HCT116 (cell line): ENCODE results near the gene OR6B1. TPM values are rescaled to one million over a fixed set of nuclear protein-coding genes. Genes with fewer than 3 reads are reported as not detected.

Experiments used
- ATAC-seq: fragments of 200-7000 bp; cut with Tn5 transposase; 2 replicates; pipeline ENCODE4 v1.9.1; 2020; ENCODE audit warnings: mild to moderate bottlenecking, moderate library complexity
- BruUV-seq: library from RNA; stranded (reverse); fragments of 400-500 nt; replicated peaks from 2 replicates; lab custom pipeline; 2021; lab: Mats Ljungman, UMichigan
- CTCF ChIA-PET: fragments of 300-600 bp; sonication (Branson Sonifier 250); formaldehyde crosslinking; loops from one replicate; lab custom pipeline; 2021; ENCODE audit warnings: antibody characterized with exemption; lab: Charles Lee
- POLR2A ChIA-PET: fragments of 300-600, 350-600 bp; sonication (Branson Sonifier 250); formaldehyde crosslinking; loops from one replicate; lab custom pipeline; 2021; ENCODE audit warnings: antibody characterized with exemption; lab: Charles Lee
- RAD21 ChIA-PET, 2 experiments: fragments of 300-600 bp; sonication (Branson Sonifier 250); formaldehyde crosslinking; loops; one replicate each; lab custom pipeline; 2023; ENCODE audit warnings: low total read pairs in 2 of 2; ENCODE audit not compliant: uncharacterized antibody in 2 of 2, unreplicated experiment in 2 of 2, low non-redundant PET in 1 of 2; lab: Charles Lee
- DNase-seq: peaks from one replicate; pipeline ENCODE4 v3.0.0-alpha.2; 2010; ENCODE audit warnings: low read depth, low spot score
- H2AFZ ChIP-seq: fragments of 200-600 bp; shearing (Covaris generic), sonication (generic); 2 replicates; pipeline ENCODE4 v1.6.1; 2017; ENCODE audit warnings: low read depth, mixed run types, mixed read lengths, antibody characterized with exemption, low read length; ENCODE audit not compliant: poor library complexity, severe bottlenecking
- H3K27ac ChIP-seq: 2 replicates; pipeline ENCODE4 v1.5.1; 2012; ENCODE audit warnings: low read depth, low read length
- H3K27me3 ChIP-seq: fragments of 200-600 bp; sonication (generic); 2 replicates; pipeline ENCODE4 v1.6.1; 2016; ENCODE audit warnings: mixed run types, low read length, mixed read lengths; ENCODE audit not compliant: insufficient read depth
- H3K36me3 ChIP-seq, 2 experiments: fragments of 200-500 bp in 1 of 2; fragments of 200-600 bp in 1 of 2; sonication (Bioruptor generic) in 1 of 2; sonication (generic) in 1 of 2; 2 replicates each; pipeline versions ENCODE4 v1.5.1 to v1.6.1; 2014 to 2016; ENCODE audit warnings: low read length in 2 of 2, inconsistent platforms in 1 of 2, mixed read lengths in 1 of 2, mixed run types in 1 of 2; ENCODE audit not compliant: insufficient read depth in 2 of 2, control insufficient read depth in 1 of 2
- H3K4me1 ChIP-seq, 2 experiments: fragments of 200-600 bp in 1 of 2; sonication (generic) in 1 of 2; 2 replicates each; pipeline versions ENCODE4 v1.5.1 to v1.6.1; 2012 to 2017; ENCODE audit warnings: low read length in 2 of 2, inconsistent platforms in 1 of 2, mild to moderate bottlenecking in 1 of 2, mixed read lengths in 1 of 2, mixed run types in 1 of 2, moderate library complexity in 1 of 2; ENCODE audit not compliant: insufficient read depth in 2 of 2, control insufficient read depth in 1 of 2
- H3K4me2 ChIP-seq: fragments of 200-600 bp; sonication (generic); 2 replicates; pipeline ENCODE4 v1.6.1; 2017; ENCODE audit warnings: mixed run types, low read length, mixed read lengths
- H3K4me3 ChIP-seq, 2 experiments: fragments of 200-600 bp in 1 of 2; sonication (generic) in 1 of 2; replicated peaks in 1 of 2; 2 replicates each; pipeline ENCODE4 v1.5.1; 2011 to 2016; ENCODE audit warnings: low read length in 2 of 2, control low read depth in 1 of 2, low read depth in 1 of 2, mild to moderate bottlenecking in 1 of 2, mixed read lengths in 1 of 2, mixed run types in 1 of 2
- H3K79me2 ChIP-seq: fragments of 200-600 bp; sonication (generic); 2 replicates; pipeline ENCODE4 v1.6.1; 2017; ENCODE audit warnings: mild to moderate bottlenecking, mixed run types, low read length, moderate library complexity, mixed read lengths; ENCODE audit not compliant: insufficient read depth
- H3K9ac ChIP-seq: fragments of 200-600 bp; sonication (generic); 2 replicates; pipeline ENCODE4 v1.6.1; 2016; ENCODE audit warnings: low read length, mixed read lengths
- H3K9me2 ChIP-seq: fragments of 200-600 bp; sonication (generic), shearing (Covaris generic); 2 replicates; pipeline ENCODE4 v1.6.1; 2017; ENCODE audit warnings: mixed run types, mild to moderate bottlenecking, moderate library complexity; ENCODE audit not compliant: insufficient read depth
- H3K9me3 ChIP-seq, 2 experiments: fragments of 200-500 bp in 1 of 2; fragments of 200-600 bp in 1 of 2; sonication (Bioruptor generic) in 1 of 2; sonication (generic) in 1 of 2; 2 replicates each; pipeline ENCODE4 v1.6.1; 2014 to 2017; ENCODE audit warnings: low read length in 2 of 2, mixed read lengths in 2 of 2, inconsistent platforms in 1 of 2, low read depth in 1 of 2, mild to moderate bottlenecking in 1 of 2, mixed run types in 1 of 2, moderate library complexity in 1 of 2; ENCODE audit not compliant: control insufficient read depth in 1 of 2, insufficient read depth in 1 of 2
- H4K20me1 ChIP-seq: fragments of 200-600 bp; sonication (generic), shearing (Covaris generic); 2 replicates; pipeline ENCODE4 v1.6.1; 2017; ENCODE audit warnings: mixed run types, mild to moderate bottlenecking, moderate library complexity; ENCODE audit not compliant: insufficient read depth
- CBX3 ChIP-seq: IDR thresholded peaks from 2 replicates; pipeline ENCODE4 v1.6.1; 2012; ENCODE audit warnings: low read depth
- CEBPB ChIP-seq: IDR thresholded peaks from 2 replicates; pipeline ENCODE4 v1.6.1; 2012; ENCODE audit warnings: low read depth
- EGR1 ChIP-seq: IDR thresholded peaks from 2 replicates; pipeline ENCODE4 v1.6.1; 2012; ENCODE audit warnings: low read depth
- EZH2 ChIP-seq: fragments of 200-600 bp; sonication (generic); IDR thresholded peaks from 2 replicates; pipeline ENCODE4 v1.6.1; 2017; ENCODE audit warnings: antibody characterized with exemption, mixed run types
- EZH2phosphoT487 ChIP-seq: fragments of 200-600 bp; IDR thresholded peaks from 2 replicates; pipeline ENCODE4 v1.6.1; 2018; ENCODE audit warnings: antibody characterized with exemption, borderline replicate concordance
- FOSL1 ChIP-seq: IDR thresholded peaks from 2 replicates; pipeline ENCODE4 v1.6.1; 2012; ENCODE audit warnings: low read depth
- POLR2AphosphoS5 ChIP-seq: IDR thresholded peaks from 2 replicates; pipeline ENCODE4 v1.6.1; 2011; ENCODE audit warnings: mild to moderate bottlenecking, low read depth, low read length, moderate library complexity
- SP1 ChIP-seq: IDR thresholded peaks from 2 replicates; pipeline ENCODE4 v1.6.1; 2012; ENCODE audit warnings: low read depth
- SRF ChIP-seq: IDR thresholded peaks from 2 replicates; pipeline ENCODE4 v1.6.1; 2012; ENCODE audit warnings: low read depth
- TCF7L2 ChIP-seq: IDR thresholded peaks from 2 replicates; pipeline ENCODE4 v1.7.0; 2011; ENCODE audit warnings: borderline replicate concordance, inconsistent platforms; ENCODE audit not compliant: insufficient read depth, insufficient read length; ENCODE audit errors: extremely low read depth
- YY1 ChIP-seq: IDR thresholded peaks from 2 replicates; pipeline ENCODE4 v1.6.1; 2011; ENCODE audit warnings: low read length, low read depth, moderate library complexity, mild to moderate bottlenecking; ENCODE audit not compliant: insufficient replicate concordance; ENCODE audit errors: extremely low read depth
- ZFX ChIP-seq: fragments of 450-650 bp; IDR thresholded peaks from 2 replicates; pipeline ENCODE4 v1.6.1; 2017
- intact Hi-C: fragments of 100-400 bp; cut with micrococcal nuclease; formaldehyde crosslinking; loops from 2 replicates; pipeline ENCODE4 v1.10.0; 2022
- total RNA-seq: library from RNA; stranded (reverse); gene quantifications from one replicate; pipeline ENCODE4 v1.2.1, GENCODE V29; 2021; ENCODE audit not compliant: unreplicated experiment
- TF ChIP-seq, protein P1 (sequence below): IDR thresholded peaks from 2 replicates; pipeline ENCODE4 v1.6.1; 2012
- TF ChIP-seq, protein P2 (sequence below), 3 experiments: fragments of 200-600 bp in 1 of 3; sonication (generic) in 1 of 3; IDR thresholded peaks in 2 of 3; conservative IDR thresholded peaks in 1 of 3; 2 replicates each; pipeline ENCODE4 v1.5.1; 2012 to 2017; ENCODE audit warnings: low read depth in 2 of 3, low read length in 2 of 3, antibody characterized with exemption in 1 of 3, borderline replicate concordance in 1 of 3, control low read depth in 1 of 3, mild to moderate bottlenecking in 1 of 3, mixed read lengths in 1 of 3, mixed run types in 1 of 3, moderate library complexity in 1 of 3; ENCODE audit not compliant: insufficient read depth in 1 of 3
- TF ChIP-seq, protein P3 (sequence below): IDR thresholded peaks from 2 replicates; pipeline ENCODE4 v1.6.1; 2011; ENCODE audit warnings: mild to moderate bottlenecking, low read length, moderate library complexity; ENCODE audit not compliant: insufficient replicate concordance; ENCODE audit errors: extremely low read depth
- TF ChIP-seq, protein P4 (sequence below): IDR thresholded peaks from 2 replicates; pipeline ENCODE4 v1.6.1; 2012; ENCODE audit warnings: low read depth
- TF ChIP-seq, protein P5 (sequence below): IDR thresholded peaks from 2 replicates; pipeline ENCODE4 v1.6.1; 2012

The OR6B1 gene
- total RNA-seq, 1 experiment from 2014 or later, result not detected

DNA sequence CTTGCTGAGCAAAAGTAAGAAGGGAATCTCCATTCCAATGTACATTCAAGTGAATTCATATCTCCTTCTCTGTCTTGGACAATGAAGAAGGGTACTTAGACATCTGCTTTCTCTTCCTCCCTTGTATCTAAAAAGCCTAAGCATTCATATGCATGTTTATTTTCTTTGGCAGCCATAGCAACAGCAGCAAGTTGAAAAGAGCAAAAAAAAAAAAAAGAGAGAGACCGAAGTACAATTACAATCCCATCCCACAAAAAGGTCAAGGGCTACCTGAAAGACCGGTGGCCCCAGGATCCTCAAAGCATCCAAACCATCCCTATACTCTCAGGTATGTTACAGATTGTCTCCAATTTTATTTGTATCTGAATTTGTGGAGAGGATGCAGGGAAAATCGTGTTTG, 41.3 kb upstream of the OR6B1 start:
- H3K4me1 ChIP-seq, result no peaks in the 10 kb centered on the region
- no peak for DNase-seq
- intact Hi-C loops, result no loop called here
- no peaks in the 10 kb centered on the region for H3K27me3 ChIP-seq
- ChIA-PET POLR2A (no interaction called here), RAD21 (no interaction called here), CTCF (no interaction called here)
- H3K9me2 ChIP-seq, result no peaks in the 10 kb centered on the region
- H2AFZ ChIP-seq, result no peak overlapping the region
- no peak for ATAC-seq
- no peak overlapping the region for H3K9ac ChIP-seq
- no peaks in the 10 kb centered on the region for H4K20me1 ChIP-seq
- no peak overlapping the region for H3K4me2 ChIP-seq
- H3K36me3 ChIP-seq, result no peaks in the 10 kb centered on the region
- no peaks in the 10 kb centered on the region for H3K9me3 ChIP-seq
- H3K4me3 ChIP-seq, result no peak overlapping the region
- H3K79me2 ChIP-seq, result no peaks in the 10 kb centered on the region
- BruUV-seq, result no TSS peak
- TF ChIP-seq, protein P1, sequence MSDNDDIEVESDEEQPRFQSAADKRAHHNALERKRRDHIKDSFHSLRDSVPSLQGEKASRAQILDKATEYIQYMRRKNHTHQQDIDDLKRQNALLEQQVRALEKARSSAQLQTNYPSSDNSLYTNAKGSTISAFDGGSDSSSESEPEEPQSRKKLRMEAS, result no peak
- TF ChIP-seq POLR2AphosphoS5, result no peak
- no peak for TF ChIP-seq EZH2
- TF ChIP-seq, protein P2, sequence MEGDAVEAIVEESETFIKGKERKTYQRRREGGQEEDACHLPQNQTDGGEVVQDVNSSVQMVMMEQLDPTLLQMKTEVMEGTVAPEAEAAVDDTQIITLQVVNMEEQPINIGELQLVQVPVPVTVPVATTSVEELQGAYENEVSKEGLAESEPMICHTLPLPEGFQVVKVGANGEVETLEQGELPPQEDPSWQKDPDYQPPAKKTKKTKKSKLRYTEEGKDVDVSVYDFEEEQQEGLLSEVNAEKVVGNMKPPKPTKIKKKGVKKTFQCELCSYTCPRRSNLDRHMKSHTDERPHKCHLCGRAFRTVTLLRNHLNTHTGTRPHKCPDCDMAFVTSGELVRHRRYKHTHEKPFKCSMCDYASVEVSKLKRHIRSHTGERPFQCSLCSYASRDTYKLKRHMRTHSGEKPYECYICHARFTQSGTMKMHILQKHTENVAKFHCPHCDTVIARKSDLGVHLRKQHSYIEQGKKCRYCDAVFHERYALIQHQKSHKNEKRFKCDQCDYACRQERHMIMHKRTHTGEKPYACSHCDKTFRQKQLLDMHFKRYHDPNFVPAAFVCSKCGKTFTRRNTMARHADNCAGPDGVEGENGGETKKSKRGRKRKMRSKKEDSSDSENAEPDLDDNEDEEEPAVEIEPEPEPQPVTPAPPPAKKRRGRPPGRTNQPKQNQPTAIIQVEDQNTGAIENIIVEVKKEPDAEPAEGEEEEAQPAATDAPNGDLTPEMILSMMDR (IDR thresholded peaks at IDR 0.05 in 2 of 3, conservative IDR thresholded peaks at IDR 0.05 in 1 of 3; ENCODE audit: borderline replicate concordance in 1 of 3, insufficient read depth in 1 of 3, low read depth in 2 of 3, low read length in 2 of 3), result no peak
- no peak for TF ChIP-seq SP1
- TF ChIP-seq EGR1, result no peak
- TF ChIP-seq FOSL1, result no peak
- TF ChIP-seq, protein P3, sequence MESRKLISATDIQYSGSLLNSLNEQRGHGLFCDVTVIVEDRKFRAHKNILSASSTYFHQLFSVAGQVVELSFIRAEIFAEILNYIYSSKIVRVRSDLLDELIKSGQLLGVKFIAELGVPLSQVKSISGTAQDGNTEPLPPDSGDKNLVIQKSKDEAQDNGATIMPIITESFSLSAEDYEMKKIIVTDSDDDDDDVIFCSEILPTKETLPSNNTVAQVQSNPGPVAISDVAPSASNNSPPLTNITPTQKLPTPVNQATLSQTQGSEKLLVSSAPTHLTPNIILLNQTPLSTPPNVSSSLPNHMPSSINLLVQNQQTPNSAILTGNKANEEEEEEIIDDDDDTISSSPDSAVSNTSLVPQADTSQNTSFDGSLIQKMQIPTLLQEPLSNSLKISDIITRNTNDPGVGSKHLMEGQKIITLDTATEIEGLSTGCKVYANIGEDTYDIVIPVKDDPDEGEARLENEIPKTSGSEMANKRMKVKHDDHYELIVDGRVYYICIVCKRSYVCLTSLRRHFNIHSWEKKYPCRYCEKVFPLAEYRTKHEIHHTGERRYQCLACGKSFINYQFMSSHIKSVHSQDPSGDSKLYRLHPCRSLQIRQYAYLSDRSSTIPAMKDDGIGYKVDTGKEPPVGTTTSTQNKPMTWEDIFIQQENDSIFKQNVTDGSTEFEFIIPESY, result no peak
- no peak for TF ChIP-seq SRF
- no peak for TF ChIP-seq CEBPB
- TF ChIP-seq EZH2phosphoT487, result no peak
- TF ChIP-seq ZFX, result no peak
- TF ChIP-seq, protein P4, sequence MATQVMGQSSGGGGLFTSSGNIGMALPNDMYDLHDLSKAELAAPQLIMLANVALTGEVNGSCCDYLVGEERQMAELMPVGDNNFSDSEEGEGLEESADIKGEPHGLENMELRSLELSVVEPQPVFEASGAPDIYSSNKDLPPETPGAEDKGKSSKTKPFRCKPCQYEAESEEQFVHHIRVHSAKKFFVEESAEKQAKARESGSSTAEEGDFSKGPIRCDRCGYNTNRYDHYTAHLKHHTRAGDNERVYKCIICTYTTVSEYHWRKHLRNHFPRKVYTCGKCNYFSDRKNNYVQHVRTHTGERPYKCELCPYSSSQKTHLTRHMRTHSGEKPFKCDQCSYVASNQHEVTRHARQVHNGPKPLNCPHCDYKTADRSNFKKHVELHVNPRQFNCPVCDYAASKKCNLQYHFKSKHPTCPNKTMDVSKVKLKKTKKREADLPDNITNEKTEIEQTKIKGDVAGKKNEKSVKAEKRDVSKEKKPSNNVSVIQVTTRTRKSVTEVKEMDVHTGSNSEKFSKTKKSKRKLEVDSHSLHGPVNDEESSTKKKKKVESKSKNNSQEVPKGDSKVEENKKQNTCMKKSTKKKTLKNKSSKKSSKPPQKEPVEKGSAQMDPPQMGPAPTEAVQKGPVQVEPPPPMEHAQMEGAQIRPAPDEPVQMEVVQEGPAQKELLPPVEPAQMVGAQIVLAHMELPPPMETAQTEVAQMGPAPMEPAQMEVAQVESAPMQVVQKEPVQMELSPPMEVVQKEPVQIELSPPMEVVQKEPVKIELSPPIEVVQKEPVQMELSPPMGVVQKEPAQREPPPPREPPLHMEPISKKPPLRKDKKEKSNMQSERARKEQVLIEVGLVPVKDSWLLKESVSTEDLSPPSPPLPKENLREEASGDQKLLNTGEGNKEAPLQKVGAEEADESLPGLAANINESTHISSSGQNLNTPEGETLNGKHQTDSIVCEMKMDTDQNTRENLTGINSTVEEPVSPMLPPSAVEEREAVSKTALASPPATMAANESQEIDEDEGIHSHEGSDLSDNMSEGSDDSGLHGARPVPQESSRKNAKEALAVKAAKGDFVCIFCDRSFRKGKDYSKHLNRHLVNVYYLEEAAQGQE, result no peak
- no peak for TF ChIP-seq TCF7L2
- TF ChIP-seq, protein P5, sequence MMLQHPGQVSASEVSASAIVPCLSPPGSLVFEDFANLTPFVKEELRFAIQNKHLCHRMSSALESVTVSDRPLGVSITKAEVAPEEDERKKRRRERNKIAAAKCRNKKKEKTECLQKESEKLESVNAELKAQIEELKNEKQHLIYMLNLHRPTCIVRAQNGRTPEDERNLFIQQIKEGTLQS, result no peak
- TF ChIP-seq CBX3, result no peak
- no peak for TF ChIP-seq YY1
- no peak overlapping the region for H3K27ac ChIP-seq
